SW480 (cell line): ENCODE data around the gene OPCML.
"Not testable (repeated sequence)": the region's sequence is repeated elsewhere in the genome, so short reads cannot be mapped to it uniquely, and the experiment has no call there.

Experiments used
- DNase-seq: peaks from one replicate; pipeline ENCODE4 v3.0.0-alpha.2; 2016; ENCODE audit warnings: low spot score

OPCML gene

DNA sequence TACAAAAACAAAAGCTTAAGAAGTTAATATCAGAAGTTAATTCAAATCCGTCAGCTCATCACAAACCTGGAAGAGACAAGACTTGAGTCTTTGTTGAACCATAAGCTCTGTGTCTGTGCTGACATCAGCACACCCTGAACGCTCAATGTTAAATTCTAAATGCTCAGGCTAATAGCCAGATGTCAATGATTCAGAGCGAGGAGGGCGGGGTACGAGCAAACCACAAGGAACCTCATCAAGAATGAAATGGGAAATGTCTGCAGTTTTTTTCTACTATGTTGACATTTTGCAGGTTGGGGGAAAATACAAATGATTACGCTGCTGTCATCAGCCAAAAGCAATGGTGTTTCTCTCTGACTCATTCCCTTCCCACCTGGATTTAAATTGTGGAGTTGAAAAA lies 1104.7 kb downstream of the OPCML start:
- DNase-seq: no peak

DNA sequence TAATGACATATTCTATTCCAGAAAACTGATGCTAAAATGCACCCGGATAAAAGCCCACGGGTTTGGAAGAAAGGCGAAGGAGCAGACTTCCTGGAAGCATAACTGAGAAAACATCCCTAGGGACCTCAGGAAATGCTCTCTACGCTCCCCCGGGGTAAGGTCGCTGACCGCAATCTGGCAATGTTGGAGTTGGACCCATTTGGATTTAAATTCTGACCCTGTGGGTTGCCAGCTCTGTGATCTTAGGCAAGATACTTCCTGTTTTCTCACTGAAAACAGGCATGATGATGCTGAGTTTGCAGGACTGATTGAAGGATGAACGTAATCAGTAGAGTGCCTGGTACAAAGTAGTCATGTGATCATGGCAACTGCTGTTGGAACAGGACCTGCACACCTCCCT lies 1107.9 kb downstream of the OPCML start:
- DNase-seq: no peak

DNA sequence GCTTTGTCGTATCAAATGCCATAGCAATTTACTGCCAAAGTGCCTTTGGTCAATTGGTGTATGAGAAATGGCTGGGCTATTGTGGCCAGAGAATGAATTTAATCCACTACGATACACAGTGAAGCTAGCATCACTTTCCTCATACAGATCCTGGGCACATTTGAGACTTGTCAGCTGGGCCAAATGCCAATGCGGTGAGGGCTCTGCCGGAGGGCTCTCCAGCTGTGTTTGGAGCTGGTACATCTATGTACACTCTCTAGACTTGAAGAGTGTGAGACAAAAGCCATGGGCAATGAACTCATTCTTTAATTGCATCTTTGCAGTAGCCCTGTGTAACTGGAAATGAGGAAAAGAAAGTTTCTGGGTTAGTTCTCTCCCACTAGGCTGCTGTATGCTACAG lies 1109.0 kb downstream of the OPCML start:
- no peak for DNase-seq

DNA sequence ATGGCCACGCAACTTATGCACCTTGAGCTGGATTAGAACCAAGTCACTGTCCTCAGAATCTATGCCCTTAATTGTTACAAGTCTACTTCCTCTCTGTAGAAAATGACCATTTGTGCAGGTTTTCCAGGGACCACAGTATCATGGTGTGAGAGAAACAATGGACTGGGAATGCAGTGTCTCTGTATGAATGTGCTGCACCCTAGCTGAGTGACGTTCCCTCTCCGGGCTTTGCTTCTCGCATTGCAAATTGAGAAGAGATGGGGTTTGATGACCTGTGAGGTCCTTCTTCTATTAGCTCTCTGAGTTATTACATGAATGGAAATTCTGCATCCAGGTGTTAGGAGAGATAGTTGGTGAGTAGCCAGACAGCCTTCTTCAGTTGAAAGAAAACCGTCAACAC lies 1109.6 kb downstream of the OPCML start:
- DNase-seq: no peak

DNA sequence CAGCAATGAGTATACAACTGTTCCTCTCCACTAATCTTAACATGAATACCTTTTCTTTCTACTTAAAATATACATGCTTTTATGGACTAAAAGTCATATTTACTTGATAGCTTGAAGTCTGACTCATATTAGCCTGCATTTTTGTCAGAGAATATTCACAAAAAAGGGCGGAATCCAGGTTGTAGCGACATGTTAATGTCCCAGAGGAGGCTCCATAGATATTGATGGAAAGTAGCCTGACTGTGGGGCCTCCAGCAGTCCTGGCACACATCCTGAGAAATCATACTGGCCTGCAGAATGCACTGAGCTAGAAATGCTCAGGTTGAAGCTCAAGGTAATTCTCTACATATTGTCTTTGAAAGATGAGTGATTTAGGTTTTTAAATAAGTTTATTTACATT lies 1110.7 kb downstream of the OPCML start:
- DNase-seq: no peak

DNA sequence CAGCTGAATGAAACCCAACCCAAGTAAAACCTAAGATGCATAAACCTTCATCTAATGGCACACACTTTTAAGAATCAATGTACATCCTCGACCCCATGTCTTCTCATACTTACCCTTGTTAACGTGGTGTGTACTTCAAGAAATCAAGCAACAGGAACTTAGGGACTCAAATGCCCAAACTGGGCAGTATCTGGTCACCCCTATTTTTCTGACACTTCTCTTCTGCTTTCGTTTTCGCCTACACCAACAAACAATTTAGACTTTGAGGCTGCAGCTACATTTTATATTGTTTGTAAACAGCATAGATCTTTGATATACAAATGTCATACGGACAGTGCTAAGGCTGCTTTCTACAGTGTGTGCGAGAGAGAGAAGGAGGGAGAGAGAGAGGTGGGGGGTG lies 1117.8 kb downstream of the OPCML start:
- no peak for DNase-seq

DNA sequence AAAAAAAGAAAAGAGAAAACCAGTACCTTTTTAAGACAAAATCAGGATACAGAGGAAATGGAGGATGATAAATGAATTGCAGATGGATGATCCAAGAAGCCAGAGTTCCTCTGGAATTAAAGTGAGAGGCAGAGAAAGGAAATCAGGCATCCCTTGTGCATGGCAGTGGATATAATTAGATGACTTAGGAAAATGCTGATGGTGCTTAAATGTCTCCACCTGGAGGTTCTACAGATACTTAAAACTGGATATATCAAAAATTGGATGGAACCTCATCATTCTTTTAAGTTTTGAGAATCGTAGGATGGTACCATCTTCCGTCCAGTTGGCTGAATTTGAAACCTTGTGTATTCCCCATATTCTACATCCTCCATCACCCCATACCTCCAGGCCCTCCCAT lies 1121.9 kb downstream of the OPCML start:
- no peak for DNase-seq

DNA sequence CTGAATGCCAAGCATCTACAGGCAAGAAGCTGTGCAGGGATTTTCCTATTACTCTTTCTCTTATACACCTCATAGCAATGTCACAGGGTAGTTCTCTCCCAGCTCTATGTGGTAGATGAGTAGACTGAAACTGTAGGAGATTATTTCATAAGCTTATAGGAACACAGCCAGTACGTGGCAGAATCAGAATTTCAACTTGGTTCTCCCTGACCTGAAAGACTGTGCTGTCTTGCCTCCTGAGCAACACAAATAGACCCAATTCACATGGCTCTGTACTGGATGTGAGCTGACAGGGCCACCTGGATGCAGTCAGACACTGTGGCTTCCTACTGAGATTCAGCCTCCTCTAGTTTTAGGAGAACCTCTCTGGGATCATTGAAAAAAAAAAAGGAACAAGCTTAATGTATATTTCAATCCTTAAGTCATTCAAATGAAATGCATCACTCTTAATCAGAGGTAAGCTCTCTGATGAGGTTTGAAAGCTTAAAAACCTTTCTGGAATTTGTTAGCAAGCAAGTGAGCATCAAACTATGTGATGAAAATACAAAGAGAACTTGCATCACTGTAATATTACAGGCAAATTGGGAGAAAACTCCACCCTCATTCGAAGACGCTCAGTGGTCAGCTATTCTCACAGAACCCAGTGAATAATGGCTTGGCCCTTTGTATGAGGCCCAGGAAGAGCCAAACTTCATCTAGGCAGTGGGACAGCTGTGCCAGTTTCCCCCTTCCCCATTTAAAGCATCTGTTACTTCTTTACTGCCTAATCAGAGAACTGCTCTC lies 1122.5 kb downstream of the OPCML start:
- DNase-seq: no peak

DNA sequence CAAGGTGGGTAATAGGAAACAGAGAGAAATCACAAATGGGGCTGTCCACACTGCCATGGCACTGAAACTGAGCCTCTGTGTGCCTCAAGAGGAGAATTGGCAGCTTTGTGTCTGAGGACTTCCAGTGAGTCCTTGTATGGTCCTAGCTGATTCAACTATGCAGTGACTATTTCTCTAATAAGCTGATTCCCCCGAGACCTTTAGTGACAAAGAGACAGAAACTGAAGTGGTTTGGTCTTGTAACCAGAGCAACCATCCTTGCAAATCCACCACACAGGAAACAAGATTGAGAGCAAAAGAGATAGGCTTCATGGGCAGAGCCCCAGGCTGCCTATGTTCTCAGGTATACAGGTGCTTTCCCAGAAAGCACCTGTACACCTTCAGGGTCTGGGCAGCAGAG lies 1123.4 kb downstream of the OPCML start:
- no peak for DNase-seq

DNA sequence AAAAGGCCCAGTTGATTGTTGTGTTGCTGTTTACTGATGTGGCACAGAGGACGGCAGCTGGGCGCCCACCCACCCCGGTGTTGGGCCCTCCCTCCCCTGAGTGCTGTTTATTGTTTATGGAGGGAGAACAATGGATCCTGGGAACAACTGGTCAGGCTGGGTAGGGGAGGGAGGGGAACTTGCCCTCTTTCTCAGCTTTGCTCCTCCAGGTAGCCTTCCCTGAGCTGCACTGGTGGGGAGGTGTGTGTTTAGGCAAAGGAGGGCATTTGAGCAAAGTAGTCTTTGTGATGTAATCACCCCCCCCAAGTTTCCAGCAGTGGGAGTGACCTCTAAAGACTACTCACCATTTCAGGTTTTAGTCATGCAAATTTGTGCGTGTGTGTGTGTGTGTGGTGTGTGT lies 1126.6 kb downstream of the OPCML start:
- DNase-seq: no peak

DNA sequence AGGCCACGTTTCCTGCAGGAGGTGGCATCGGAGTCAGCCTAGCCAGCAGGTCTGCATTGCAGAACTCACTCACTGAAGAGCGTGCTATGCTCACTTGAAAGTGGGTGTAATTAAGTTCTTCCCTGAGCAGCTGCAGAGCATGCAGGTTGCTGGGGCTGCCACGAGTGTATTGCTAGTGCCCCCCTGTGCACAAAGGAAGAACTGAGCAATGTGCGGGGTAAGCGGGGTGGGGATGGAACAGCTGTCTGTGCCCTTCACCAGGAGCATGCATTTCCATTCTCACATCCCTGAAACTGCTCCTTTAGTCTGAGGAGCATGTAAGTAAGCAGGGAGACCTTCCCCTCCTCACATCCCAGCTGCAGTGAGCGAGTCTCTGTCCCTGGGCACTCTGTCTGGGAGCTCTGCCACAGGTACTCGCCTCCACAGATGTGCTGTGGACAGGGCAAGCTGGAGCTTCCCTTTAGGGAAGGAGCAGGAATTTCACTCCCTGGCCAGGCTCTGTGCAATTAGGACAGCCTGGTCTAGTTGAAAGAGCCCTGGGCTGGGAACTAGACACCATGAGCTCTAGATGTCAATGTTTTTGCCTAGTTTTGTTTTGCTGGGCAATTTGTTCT lies 1130.1 kb downstream of the OPCML start:
- peak; percentile 56 for DNase-seq

DNA sequence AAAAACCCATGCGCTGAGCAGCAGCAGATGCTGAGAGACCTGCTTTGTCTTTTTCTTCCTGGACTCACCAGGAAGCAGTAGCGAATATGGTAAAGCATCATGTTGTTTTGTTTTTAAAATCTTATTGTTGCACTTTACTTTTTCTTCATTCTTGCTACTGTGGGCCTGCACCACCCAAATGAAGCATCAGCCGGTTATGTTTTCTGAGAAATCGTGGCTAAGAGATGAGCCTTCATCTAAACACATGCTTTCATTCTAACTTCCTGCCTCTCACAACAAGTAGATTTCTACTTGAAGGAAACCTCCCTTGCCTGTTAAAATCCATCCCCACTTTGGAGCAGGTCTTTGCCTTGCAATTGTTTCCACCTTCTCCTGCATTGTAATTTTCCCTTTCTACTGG lies 1136.0 kb downstream of the OPCML start:
- DNase-seq: no peak

DNA sequence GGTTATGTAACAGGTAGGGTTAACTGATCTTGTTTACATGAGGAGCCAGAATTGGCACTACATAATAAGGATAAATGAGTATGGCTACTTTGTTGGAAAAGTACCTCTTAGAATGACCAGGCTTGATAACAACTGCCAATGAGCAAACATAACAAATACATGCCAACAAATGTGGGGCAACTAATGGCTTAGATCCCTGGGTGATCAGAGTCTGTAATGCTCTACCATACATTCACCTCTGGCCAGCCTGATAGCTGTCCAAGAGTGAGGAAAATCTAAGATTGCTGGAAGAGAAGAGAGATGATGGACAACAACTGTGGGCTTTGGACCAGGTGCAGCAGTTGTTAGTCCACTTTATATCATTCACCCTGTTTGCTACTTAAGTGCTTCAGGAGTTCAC lies 1136.9 kb downstream of the OPCML start:
- no peak for DNase-seq

DNA sequence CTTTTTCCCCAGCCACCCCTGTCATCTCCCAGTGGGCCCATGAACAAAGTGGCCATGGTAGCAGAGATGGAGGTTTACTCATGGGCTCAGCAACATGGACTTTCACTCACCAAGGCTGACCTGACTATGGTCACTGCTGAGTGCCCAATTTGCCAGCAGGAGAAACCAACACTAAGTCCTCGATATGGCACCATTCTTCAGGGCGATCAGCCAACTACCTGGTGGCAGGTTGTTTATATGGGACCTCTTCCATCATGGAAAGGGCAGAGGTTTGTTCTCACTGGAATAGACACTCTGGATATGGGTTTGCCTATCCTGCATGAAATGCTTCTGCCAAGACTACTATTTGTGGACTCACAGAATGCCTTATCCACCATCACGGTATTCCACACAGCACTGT lies 1152.8 kb downstream of the OPCML start:
- DNase-seq: no peak

DNA sequence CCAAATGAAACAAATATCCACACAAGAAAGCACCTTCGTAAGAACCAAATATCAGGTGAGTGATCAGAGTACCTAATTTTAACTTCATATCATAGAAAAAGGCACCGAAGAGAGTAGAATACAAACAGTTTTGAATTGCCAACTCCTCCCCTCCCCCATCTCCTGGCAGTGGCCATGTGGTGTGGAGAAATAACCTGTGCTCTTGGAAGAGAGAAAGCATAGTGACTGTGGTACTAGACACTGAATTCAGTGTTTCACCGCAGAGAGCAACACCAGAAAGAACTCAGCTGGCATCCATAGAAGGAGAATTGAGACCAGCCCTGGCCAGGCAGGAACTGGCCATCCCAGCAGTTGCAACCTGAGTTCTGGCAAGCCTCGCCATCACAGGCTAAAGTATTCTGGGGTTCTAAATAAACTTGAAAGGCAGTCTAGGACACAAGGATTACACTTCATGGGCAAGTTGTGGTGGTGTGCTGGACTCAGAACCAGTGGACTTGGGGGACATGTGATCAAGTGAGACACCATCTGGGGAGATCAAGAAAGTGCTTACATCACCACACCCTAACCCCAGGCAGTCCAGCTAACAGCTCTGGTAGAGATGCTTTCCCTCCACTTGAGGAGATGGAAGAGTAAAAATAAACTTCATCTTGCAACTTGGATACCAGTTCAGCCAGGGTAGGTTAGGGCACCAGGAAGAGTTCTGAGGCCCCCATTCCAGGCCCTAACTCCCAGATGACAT lies 1158.7 kb downstream of the OPCML start:
- no peak for DNase-seq

DNA sequence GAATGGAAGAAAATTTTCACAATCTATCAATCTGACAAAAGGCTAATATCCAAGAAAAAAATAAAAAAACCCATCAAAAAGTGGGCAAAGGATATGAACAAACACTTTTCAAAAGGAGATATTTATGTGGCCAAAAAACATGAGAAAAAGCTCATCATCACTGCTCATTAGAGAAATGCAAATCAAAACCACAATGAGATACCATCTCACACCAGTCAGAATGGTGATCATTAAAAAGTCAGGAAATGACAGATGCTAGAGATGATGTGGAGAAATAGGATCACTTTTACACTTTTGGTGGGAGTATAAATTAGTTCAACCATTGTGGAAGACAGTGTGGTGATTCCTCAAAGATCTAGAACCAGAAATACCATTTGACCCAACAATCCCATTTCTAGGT lies 1162.2 kb downstream of the OPCML start:
- DNase-seq: not testable (repeated sequence)

DNA sequence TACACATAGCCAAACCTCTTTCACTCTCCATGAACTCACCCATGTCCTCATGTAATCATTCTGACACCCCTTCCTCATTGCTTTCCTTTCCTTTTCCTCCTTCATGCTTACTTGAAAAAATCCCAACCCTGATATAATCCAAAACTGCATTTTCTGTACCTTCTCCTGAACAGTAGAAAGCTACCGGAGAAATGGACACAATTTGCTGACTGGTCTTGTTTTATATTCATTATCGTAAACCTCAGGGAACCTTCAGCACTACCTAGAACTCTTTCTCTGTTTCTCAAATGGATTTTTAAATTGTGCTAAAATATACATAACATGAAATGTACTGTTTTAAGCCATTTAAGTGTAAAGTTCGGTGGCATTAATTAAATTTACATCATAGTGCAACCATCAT lies 1165.0 kb downstream of the OPCML start:
- no peak for DNase-seq

DNA sequence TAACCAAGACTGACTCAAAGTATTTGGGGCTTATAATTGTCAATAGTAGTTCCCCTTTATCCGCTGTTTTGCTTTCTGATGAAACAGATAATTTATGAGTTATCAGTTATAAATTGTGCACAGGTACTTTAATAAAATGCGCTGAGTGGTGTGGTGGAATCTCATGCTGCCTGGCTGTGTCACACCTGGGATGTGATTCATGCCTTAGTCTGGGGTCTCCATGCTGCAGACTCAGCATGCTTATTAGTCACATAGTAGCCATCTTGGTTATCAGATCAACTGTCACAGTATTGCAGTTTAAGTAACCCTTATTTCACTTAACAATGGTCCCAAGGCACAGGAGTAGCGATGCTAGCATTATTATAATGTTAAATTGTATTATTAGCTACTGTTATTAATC lies 1166.7 kb downstream of the OPCML start:
- DNase-seq: no peak
